IPS-15b (cell line): ENCODE results near the gene LCN15.
"Not testable (repeated sequence)": the region's sequence is repeated elsewhere in the genome, so short reads cannot be mapped to it uniquely, and the experiment has no call there.

ENCODE experiments used
- H3K27me3 ChIP-seq: one replicate; pipeline ENCODE4 v1.6.1; 2013; ENCODE audit warnings: low read length; ENCODE audit not compliant: control insufficient read depth, insufficient read depth
- H3K36me3 ChIP-seq: one replicate; pipeline ENCODE4 v1.6.1; 2013; ENCODE audit warnings: low read length; ENCODE audit not compliant: control insufficient read depth, insufficient read depth
- H3K4me1 ChIP-seq: one replicate; pipeline ENCODE4 v1.6.1; 2013; ENCODE audit warnings: mild to moderate bottlenecking, low read length; ENCODE audit not compliant: control insufficient read depth, insufficient read depth
- H3K4me3 ChIP-seq: one replicate; pipeline ENCODE4 v1.5.1; 2013; ENCODE audit warnings: low read depth, low read length
- H3K9ac ChIP-seq: one replicate; pipeline ENCODE4 v1.6.1; 2013; ENCODE audit warnings: low read depth, mild to moderate bottlenecking, low read length
- H3K9me3 ChIP-seq: one replicate; pipeline ENCODE4 v1.6.1; 2013; ENCODE audit warnings: mild to moderate bottlenecking, low read length; ENCODE audit not compliant: control insufficient read depth, insufficient read depth

LCN15 gene

GRCh38 chr9:136791516-136792276, 27.4 kb upstream of the LCN15 start:
- Histone ChIP-seq H3K9ac (peak overlapping the region; percentile 70), H3K27me3 (no peaks in the 10 kb centered on the region), H3K9me3 (no peaks in the 10 kb centered on the region), H3K4me3 (peak overlapping the region; percentile 94), H3K4me1 (peaks cover 6% of the 10 kb centered on the region), H3K36me3 (peaks cover 12% of the 10 kb centered on the region)

- H3K9me3 ChIP-seq: no peaks in the 10 kb centered on the region
- H3K36me3 ChIP-seq: peaks cover 12% of the 10 kb centered on the region
- H3K4me1 ChIP-seq: peaks cover 3% of the 10 kb centered on the region
- H3K4me3 ChIP-seq: peak within 1 kb of the TSS; percentile 94
- H3K27me3 ChIP-seq: no peaks in the 10 kb centered on the region
- H3K9ac ChIP-seq: peak within 1 kb of the TSS; percentile 70
Observed at GRCh38 chr9:136790640-136791515, 26.6 kb upstream of the LCN15 start, which contains the start of gene TMEM141. TSS of gene TMEM141 (plus strand) at chr9:136791344. CDS start at chr9:136791371, 27 bp downstream.

GRCh38 chr9:136789523-136789937, 25.2 kb upstream of the LCN15 start:
- Histone ChIP-seq H3K36me3 (peaks cover 12% of the 10 kb centered on the region), H3K4me1 (peaks cover 3% of the 10 kb centered on the region)

GRCh38 chr9:136788644-136789522, 24.6 kb upstream of the LCN15 start:
- not testable (repeated sequence) for H3K4me1 ChIP-seq, H3K9ac ChIP-seq, H3K4me3 ChIP-seq, H3K9me3 ChIP-seq, H3K27me3 ChIP-seq
- H3K36me3 ChIP-seq: peaks cover 12% of the 10 kb centered on the region

More at GRCh38 chr9:136789523-136789937, 25.2 kb upstream of the LCN15 start:
- H3K27me3 ChIP-seq: no peaks in the 10 kb centered on the region
- no peak overlapping the region for H3K9ac ChIP-seq
- H3K9me3 ChIP-seq: no peaks in the 10 kb centered on the region
- H3K4me3 ChIP-seq: no peak overlapping the region

GRCh38 chr9:136787690-136788400, 23.5 kb upstream of the LCN15 start:
- Histone ChIP-seq H3K4me3 (no peak overlapping the region), H3K27me3 (no peaks in the 10 kb centered on the region), H3K9ac (no peak overlapping the region), H3K9me3 (no peaks in the 10 kb centered on the region), H3K4me1 (peaks cover 3% of the 10 kb centered on the region), H3K36me3 (peaks cover 6% of the 10 kb centered on the region)

- not testable (repeated sequence) for H3K9ac ChIP-seq, H3K4me1 ChIP-seq, H3K36me3 ChIP-seq, H3K9me3 ChIP-seq, H3K4me3 ChIP-seq, H3K27me3 ChIP-seq
Observed at GRCh38 chr9:136786983-136787382, 22.7 kb upstream of the LCN15 start.

GRCh38 chr9:136786451-136786850, 22.1 kb upstream of the LCN15 start:
- H3K9me3 ChIP-seq: no peaks in the 10 kb centered on the region
- peaks cover 3% of the 10 kb centered on the region for H3K4me1 ChIP-seq
- no peaks in the 10 kb centered on the region for H3K27me3 ChIP-seq
- H3K36me3 ChIP-seq: no peaks in the 10 kb centered on the region
- no peak overlapping the region for H3K9ac ChIP-seq
- H3K4me3 ChIP-seq: no peak overlapping the region

- H3K9ac ChIP-seq, H3K36me3 ChIP-seq, H3K27me3 ChIP-seq, H3K4me3 ChIP-seq, H3K4me1 ChIP-seq, H3K9me3 ChIP-seq: not testable (repeated sequence)
Observed at GRCh38 chr9:136785565-136786355, 21.4 kb upstream of the LCN15 start.

- H3K4me1 ChIP-seq: no peaks in the 10 kb centered on the region
- no peak overlapping the region for H3K4me3 ChIP-seq
- no peaks in the 10 kb centered on the region for H3K9me3 ChIP-seq
- H3K9ac ChIP-seq: no peak overlapping the region
- H3K36me3 ChIP-seq: no peaks in the 10 kb centered on the region
- no peaks in the 10 kb centered on the region for H3K27me3 ChIP-seq
Observed at GRCh38 chr9:136784997-136785361, 20.7 kb upstream of the LCN15 start.

- Histone ChIP-seq H3K4me3 (no peak overlapping the region), H3K27me3 (no peaks in the 10 kb centered on the region), H3K9me3 (no peaks in the 10 kb centered on the region), H3K36me3 (no peaks in the 10 kb centered on the region), H3K4me1 (no peaks in the 10 kb centered on the region), H3K9ac (no peak overlapping the region)
Observed at GRCh38 chr9:136784249-136784996, 20.1 kb upstream of the LCN15 start.
